Measurements from ENCODE around the gene ZMYND8.
"Not testable (repeated sequence)": the region's sequence is repeated elsewhere in the genome, so short reads cannot be mapped to it uniquely, and the experiment has no call there.

ZMYND8 gene

DNA sequence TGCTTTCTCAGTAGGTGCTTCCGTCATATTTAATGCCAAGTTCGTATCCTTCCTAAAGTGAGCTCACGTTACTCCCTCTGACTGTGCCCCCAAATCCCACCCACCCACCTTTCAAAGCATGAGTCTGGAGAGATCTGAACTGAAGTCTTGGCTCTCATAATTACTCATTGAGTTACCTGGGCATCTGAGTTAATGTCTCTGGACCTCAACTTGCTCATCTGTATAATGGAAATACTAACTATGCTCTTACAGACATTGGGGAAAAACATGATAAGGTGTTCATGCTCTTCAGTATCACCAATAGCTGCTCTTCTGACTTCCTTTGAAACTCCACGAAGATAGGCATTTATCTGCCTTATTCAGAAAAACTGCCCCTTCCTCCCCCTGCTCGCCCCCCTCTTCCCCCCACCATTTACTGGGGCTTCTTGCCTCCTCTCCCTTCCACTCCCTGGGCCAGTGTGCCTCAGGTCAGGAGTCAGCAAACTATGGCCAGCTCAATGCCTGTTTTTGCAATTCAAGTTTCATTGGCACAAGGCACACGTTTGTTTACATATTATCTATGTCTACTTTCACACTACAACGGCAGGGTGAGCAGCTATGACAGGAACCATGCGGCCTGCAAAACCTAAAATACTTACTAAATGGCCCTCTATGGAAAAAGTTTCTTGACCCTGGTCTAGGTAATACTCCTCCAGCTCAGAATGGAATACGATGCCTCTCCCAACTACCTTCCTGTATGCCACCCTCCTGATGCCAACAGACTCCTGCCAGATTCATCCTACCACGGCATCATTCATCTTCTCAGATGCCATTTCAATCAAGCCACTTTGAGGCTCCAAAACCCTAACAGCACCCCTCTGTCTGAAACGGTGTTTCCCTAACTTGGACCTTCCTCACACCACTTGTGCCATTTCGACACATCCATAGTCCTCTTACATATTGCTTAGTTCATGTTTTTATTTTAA, 138.7 kb downstream of the ZMYND8 start:
- no peak for DNase-seq

DNA sequence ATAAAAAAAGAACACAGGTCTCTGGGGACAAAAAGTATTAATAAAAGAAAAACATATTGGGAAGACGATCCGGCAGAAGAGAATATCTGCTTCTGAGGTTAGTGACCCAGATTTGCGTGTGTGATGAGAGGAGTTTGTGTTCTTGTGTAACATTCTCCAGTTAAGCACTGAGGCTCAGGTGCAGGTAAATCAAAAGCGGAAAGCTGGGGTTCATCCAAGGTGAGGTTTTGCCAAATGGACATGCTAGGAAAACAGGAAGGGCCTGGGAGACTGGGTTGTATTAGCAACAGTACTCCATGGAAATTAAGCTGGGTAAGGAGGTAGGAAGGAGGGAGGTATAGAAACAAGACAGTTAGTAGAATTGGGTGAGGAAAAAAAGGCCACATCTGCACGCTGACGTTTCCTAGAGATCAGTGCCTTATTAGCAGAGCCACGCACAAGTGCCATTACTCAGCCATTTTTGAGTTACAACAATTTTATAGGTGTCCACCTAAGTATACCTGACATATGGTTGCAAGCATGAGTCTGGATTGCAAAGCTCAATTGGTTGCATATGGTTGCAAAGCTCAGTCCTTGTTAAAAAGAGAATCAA, 139.6 kb downstream of the ZMYND8 start:
- no peak for DNase-seq

DNA sequence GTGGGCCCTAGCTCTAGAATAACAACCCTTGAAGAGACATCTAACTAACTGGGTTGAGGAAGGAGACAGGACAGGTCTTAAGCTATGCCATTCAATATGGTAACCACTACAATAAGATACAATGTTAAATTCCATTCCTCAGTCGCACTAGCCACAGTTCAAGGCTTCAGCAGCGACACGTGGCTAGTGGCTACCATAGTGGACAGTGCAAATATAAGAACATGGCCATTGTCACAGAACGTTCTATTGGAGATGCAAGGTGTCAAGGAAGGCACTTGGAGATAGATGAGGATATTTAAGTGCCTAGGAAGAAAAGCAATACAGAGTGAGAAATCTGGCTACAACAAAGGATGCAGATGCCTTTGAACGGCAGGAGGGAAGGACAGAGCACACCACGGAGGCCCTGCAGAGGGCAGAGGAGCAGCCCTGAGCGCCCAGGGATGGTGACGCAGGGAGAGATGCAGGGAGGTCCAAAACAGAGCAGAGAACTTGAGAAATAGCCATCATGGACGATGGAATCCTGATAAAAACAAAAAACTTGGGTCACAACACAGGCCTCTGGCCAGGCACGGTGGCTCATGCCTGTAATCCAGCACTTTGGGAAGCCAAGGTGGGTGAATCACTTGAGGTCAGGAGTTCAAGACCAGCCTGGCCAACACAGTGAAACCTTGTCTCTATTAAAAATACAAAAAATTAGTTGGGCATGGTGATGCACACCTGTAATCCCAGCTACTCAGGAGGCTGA, 140.7 kb downstream of the ZMYND8 start:
- DNase-seq = no peak

DNA sequence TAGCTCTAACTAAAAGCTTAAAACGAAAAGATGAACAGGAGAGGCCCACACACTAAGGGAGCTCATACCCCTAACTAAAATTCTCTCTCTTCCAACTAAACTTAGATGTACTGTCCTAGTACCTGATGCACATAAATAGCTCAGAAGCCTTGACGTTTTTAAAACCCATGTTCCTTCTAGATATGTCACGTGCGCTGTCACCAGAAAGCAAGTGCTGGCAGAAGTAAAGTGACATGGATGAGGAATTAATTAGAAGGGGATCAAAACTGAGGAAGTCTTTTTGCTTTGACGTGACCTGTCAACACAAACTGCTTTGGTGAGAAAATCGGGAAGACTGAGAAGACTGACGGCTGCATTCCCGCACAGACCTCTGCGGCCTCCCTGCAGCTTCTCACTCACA, 142.5 kb downstream of the ZMYND8 start:
- no peak for DNase-seq

- no peak for DNase-seq
These were observed 143.8 kb downstream of the ZMYND8 start for GRCh38 chr20:47212606-47213207.

DNA sequence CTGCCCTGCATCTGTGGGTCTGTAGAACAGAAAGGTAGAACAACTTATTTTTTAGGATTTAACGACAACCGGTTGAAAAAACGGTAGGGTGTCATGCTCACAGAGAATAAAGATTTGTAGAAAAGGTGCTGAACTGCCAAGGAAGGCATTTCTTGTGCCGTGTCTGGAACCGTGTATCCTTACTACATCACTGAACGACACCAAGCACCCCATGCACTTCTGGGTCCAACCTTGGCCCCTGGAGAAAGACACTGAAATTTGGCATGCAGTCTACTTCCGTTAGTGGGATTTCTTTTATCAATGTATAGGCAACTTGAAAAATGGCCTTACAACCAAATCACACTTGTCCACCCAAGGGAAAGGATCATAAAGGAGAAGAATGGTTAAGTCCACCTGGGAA, 145.5 kb downstream of the ZMYND8 start:
- DNase-seq = no peak

GRCh38 chr20:47210470-47210869, 146.0 kb downstream of the ZMYND8 start:
- DNase-seq = no peak

DNA sequence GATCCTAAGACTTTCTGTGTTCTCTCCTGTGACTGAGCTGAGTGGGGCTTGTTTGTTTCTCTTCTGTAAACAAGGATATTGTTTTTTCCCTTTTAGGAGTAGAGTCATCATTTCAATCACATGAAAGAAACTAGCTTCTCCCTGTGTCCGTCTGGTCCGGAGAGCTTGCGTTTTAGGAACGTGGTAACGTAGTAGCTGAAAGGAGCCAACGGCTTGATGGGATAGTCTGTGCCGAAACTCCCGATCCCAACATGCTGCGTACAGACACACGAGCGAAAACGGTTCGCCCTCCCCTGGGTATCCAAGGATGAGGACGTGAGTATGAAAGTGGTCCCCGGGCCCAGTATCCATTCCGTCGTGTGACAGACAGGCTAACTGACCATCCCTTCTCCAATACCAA, 146.5 kb downstream of the ZMYND8 start:
- DNase-seq = no peak

DNA sequence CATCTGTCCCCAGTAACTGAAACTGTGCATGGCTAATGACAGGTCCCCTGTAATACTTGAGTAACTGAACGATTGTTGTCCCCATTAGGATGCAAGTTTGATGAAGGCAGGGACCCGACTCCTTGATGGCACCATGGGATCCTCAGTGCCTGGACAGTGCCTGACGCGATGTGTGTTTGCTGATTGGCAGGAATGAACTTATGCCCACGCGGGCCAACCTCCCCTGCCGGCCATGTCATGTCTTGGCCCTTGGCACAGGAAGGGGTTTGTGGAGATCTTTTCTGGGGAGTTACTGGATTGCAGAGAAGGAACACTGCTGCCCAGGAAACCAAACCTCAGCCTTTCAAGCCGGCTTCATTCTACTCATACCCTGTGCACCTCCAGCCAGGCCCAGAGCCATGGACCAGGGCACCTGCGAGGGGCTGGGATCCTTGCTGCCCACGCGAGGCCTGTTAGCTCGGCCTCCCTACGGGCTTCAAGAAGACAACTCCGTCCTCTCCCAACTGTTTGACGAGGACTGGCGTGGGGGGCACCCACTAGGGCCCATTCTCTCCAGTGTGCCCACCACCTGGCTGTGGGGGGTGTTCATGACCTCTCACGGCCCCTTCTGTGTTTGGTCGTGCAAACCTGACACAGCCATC, 147.8 kb downstream of the ZMYND8 start:
- DNase-seq = no peak

DNA sequence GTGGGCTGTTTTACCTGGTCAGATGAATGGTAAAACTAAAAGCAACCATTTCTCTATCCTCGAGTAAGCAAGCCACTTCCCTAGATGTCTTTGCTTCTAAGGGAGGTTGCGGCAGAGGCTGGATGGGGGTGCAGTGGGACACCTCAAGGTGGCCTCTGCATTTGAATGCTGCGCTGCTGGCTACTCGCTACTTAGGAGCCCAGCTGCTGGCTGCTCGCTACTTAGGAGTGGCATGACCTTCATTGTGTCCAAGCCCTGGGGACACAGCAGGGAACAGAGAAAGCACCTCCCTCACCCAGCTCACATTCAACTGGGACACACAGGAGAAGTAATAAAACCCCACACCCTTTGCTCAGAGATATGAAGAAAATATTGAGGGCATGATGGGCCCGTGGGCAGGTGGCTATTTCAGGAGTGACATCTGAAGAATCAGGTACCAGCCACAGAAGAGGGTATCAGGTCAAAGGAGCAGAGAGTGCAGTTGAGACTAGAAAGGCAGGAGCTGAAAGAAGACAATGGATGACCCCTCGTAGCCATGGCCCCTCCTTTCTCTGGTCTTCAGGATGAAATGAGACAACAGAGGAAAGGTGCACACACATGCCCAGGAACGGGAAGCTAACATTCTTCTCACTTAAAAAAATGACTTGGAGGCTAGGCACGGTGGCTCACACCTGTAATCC, 149.4 kb downstream of the ZMYND8 start:
- no peak for DNase-seq

GRCh38 chr20:47206552-47206951, 149.9 kb downstream of the ZMYND8 start:
- DNase-seq = not testable (repeated sequence)

GRCh38 chr20:47205577-47206123, 150.8 kb downstream of the ZMYND8 start:
- DNase-seq = no peak

GRCh38 chr20:47204850-47205122, 151.7 kb downstream of the ZMYND8 start:
- not testable (repeated sequence) for DNase-seq

GRCh38 chr20:47204008-47204849, 152.3 kb downstream of the ZMYND8 start:
- DNase-seq = no peak

GRCh38 chr20:47202733-47203667, 153.5 kb downstream of the ZMYND8 start:
- no peak for DNase-seq

GRCh38 chr20:47201074-47201730, 155.3 kb downstream of the ZMYND8 start:
- no peak for DNase-seq

GRCh38 chr20:47198996-47199552, 157.4 kb downstream of the ZMYND8 start:
- no peak for DNase-seq

DNA sequence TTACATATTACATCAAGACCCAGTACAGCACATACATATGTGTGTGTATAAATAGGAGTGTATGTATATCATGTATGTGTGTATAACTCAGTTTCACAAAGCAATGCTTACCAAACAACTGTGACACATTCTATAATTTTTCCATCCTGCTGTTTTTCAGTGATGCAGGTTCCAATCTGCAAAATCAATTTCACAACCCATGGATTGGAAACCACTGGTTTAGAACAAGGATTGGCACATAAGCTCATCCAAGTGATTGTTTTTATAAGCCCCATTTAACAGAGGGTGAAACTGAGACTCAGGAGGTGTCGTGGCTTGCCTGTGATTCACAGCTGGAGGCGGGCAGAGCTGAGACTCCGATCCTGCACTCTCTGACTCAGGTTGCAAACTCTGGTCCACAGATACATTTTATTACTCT, 158.2 kb downstream of the ZMYND8 start:
- DNase-seq = no peak

Measured in GOT3 (cell line).